GM08714 (cell line): ENCODE results near the gene PRKCA.
"Not testable (repeated sequence)": the region's sequence is repeated elsewhere in the genome, so short reads cannot be mapped to it uniquely, and the experiment has no call there.

Source experiments
- H3K4me3 ChIP-seq: fragments of 200-500 bp; sonication (Bioruptor generic); 2 replicates; pipeline ENCODE4 v1.5.1; 2014; ENCODE audit warnings: mild to moderate bottlenecking, low read length, inconsistent platforms
- ZNF274 ChIP-seq: IDR thresholded peaks from 2 replicates; pipeline ENCODE4 v1.6.1; 2012; ENCODE audit warnings: mild to moderate bottlenecking, low read depth, low read length

The PRKCA gene

DNA sequence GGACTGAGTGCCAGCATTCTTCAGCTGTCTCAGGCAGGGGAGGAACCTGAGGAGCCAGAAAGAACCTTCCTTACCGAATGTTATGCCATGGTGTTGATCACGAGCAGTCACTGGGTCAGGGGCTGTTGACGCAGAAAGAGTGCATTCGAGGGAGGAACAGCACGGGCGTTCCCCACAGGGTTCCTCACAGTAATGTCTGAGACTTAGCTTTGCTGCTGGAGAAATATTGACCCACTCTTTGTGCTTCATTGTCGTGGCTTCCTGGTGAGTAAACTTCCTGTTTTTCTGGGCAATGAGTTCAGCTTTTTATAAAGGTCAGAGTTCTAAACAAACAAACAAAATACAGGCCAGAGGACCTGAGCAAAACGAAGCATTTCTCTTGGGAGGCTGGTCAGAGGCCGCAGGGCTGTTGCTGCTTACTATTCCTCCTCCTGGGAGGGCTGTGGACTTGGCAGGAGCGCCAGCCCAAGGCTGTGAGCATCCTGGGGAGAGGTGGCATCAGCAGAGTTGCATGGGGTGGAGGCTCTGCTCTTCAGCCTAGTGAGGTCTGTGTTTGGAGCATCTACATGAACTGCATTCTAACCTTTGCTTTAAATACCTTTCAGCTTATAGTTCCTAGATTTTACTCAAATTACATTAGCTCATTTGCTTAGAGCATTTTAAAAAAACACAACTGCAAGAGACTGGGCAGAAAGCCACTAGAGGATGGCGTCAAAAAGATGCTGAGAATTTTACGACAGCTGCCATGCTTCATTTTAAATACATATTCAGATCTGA lies 389.4 kb downstream of the PRKCA start:
- no peak for TF ChIP-seq ZNF274

DNA sequence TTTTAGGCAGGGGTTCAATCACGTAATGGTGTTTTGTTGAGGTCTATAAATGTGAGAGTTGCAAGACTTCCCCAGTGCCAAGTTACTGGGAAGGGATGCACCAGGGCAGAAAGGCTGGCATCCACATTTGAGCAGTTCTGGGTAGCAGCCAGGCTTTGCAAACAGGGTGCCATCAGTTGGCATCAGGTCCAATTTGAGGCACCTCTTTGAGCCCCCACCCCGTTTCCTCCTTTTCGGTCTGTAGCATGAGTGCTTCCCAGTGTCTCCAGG lies 389.9 kb downstream of the PRKCA start:
- H3K4me3 ChIP-seq = no peak overlapping the region
- no peak for TF ChIP-seq ZNF274

More for the DNA sequence above, 389.4 kb downstream of the PRKCA start:
- no peak overlapping the region for H3K4me3 ChIP-seq

DNA sequence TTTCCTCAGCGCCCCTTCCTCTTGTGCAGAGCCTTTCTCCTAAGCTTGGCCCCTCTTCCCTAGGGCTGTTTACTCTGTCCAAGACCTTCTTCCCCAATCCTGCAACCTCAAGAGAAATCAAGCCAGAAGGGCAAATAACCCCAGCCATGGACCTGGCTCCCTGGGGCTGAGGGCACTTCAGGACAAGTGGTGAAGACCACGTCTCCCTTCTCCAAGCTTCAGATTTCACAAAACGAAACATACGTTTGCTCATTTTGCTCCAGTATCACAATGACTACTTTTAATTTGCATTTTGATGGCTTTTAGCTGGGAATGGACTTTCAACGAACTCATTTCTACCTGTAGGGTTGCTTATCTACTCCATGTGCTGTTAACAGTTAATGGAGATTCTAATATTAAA lies 392.7 kb downstream of the PRKCA start:
- TF ChIP-seq ZNF274 = no peak
- H3K4me3 ChIP-seq = no peak overlapping the region

DNA sequence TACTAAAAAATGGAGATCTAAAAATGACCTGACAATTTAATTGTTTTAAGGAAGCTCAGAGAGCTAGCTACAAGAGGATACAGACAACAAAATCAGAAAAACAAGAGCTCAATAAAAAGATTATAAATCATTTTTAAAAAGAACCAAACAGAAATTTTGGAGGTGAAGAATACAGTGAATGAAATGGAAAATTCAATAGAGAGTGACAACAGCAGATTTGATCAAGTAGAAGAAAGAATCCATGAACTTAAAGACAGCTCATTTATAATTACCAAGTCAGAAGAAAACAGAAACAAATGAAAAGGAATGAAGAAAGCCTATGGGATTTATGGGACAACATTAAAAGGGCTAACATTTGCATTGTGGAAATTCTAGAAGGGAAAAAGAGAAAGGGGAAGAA lies 395.9 kb downstream of the PRKCA start:
- no peak for TF ChIP-seq ZNF274

DNA sequence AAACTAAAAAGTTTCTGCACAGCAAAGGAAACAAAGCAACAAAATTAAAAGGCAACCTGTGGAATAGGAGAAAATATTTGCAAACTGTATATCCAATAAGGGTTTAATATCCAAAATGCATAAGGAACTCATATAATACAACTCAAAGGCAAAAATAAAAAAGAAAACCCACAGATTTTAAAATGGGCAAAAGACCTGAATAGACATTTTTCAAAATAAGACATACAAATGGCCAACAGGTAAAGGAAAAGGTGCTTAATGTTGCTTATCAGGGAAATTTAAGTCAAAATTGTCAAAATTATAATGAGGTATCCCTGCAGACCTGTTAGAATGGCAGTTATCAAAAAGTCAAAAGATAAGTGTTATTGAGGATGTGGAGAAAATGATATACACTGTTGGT lies 399.0 kb downstream of the PRKCA start:
- no peak overlapping the region for H3K4me3 ChIP-seq
- no peak for TF ChIP-seq ZNF274

More for the DNA sequence above, 395.9 kb downstream of the PRKCA start:
- H3K4me3 ChIP-seq = no peak overlapping the region

DNA sequence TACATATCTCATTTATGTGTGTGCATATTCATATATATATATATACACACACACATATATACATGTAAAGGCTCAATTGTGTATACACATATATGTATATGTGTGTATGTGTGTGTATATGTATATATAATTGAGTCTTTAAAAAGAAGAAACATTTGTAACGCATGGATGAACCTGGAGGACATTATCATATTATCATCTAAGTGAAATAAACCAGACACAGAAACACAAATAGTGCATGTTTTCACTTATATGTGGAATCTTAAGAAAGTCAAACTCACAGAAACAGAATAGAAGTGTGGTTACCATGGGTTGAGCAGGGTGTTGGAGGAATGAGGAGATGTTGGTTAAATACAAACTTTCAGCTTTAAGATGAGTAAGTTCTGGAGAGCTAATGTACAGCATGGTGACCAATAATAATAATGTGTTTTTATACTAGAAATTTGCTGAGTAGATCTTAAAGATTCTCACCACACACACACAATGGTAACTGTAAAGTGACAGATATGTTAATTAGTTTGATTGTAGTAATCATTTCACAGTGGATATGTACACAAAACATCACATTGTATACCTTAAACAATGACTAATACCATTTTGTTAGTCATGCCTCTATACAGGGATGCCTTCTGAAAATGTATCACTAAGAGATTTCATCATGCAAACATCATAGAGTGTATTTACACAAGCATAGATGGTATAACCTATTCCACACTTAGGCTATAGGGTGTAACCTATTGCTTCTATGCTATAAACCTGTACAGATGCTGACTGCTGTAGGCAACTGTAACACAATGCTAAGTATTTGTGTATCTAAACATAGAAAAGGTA lies 399.9 kb downstream of the PRKCA start:
- H3K4me3 ChIP-seq = no peak overlapping the region
- TF ChIP-seq ZNF274 = no peak

DNA sequence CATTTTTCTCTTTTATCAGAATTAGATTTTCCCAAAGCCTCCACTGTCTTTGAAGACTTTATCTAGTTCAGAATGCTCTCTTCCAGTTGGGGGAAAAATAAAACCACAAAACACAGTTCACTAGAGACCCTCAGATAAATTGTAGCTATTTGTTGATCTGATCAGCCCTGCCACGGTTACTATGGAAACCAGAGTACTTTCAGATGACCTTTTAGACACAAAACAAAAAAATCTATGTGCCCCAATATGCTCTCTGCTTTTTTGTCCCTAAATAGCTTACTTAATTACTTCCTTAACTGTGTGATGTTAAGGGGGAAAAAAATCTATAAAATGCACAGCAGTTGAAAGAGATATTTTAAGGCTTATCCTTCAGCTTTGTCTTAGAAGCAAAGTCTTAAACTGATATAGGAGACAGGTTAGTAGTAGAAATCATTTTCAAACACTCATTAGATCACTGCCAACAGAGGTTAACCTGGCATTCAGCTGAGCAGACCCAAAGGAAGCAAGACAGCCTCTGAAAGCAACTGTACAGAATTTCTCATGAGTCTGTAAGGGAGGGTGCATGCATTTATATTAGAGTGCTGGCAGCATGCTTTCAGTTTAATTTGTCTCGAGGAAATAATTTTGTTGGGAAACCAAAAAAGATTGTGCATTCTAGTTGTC lies 402.6 kb downstream of the PRKCA start:
- no peak overlapping the region; the same call in 1 of the 2 replicates for H3K4me3 ChIP-seq
- TF ChIP-seq ZNF274 = no peak

DNA sequence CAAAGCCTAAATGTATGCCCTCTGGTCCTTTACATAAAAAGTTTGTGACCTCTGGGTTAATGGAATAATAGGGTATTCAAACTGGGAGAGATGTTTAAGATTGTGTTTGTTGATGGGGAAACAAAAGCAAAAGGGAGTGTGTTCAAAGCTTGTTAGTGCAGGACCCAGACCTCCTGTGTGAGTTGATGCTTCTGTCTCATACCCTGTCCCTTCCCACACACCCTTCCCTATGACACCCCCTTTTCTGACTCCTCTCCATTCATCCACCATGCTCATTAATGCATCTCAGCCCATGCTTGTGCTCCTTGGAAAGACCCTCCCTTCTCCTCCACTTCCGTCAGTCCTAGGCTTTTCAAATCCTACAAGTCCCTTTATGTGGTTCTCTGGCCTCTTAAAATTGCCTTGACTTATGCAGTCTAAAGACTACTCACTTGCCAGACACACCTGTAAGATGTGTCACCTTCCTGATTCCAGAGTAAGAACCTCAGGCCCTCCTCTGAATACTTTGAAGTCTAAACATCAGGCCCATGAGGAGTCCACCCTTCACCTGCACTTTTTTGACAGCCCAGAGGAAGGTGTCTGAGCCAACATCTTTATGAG lies 404.5 kb downstream of the PRKCA start:
- TF ChIP-seq ZNF274 = no peak

DNA sequence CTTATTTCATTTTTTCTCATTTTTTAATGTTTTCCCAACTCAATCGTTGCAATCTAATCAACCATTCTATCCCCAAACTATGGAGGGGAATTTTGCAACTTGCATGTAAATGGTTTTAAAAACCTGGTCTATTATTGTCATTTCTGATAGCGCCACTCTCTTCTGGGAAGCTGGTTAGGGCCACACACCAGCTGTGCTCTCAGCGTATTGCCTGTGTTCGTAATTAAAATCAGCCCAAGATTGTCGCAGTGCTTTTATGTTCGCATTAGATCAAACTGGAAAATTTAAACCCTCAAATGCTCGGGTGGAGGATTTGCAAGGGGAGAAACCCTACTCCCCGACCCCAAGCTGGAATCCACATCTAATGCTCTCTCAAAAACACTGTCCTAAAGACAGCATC lies 409.0 kb downstream of the PRKCA start:
- H3K4me3 ChIP-seq = no peak overlapping the region
- TF ChIP-seq ZNF274 = no peak

More for the DNA sequence above, 404.5 kb downstream of the PRKCA start:
- no peak overlapping the region for H3K4me3 ChIP-seq

DNA sequence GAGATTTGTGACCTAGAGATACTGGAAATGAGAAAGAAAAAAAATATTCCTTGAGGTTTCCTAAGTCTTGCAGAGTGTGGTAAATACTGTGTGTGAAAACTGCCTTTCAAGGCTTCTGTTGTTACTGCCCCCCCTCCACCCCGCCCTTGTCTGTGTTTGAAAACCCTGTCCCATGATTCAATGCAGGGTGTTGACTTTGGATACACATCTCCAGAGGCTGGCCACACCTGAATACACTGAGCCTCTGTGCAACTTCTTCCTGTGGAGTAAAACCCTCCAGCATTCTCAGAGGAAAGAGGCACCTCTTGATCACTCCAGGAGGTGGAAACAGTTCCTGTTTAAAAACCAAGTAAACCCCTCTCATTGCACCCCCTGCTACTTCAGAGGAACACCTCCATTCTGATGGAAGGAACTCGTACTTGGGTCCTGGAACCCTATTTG lies 409.5 kb downstream of the PRKCA start:
- H3K4me3 ChIP-seq = no peak overlapping the region
- TF ChIP-seq ZNF274 = no peak

DNA sequence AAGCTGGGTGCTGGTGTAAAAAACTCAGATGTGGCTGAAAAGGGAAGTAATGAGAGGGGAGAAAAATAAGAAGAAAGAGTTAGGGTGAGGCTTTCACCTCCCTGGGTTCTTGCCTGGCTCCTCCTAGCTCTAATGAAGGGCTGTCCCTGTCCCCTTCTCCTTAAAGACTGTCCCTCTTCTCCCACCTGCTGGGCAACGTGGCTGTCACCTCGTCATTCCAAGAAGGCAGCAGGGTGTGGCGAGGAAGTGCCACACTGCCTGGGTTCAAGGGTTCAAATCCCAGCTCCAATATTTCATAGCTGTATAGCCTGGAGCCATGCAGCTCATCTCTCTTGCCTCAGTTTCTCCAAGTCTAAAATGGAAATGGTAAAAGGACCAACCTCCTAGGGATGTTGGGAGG lies 410.0 kb downstream of the PRKCA start:
- TF ChIP-seq ZNF274 = no peak
- no peak overlapping the region for H3K4me3 ChIP-seq

DNA sequence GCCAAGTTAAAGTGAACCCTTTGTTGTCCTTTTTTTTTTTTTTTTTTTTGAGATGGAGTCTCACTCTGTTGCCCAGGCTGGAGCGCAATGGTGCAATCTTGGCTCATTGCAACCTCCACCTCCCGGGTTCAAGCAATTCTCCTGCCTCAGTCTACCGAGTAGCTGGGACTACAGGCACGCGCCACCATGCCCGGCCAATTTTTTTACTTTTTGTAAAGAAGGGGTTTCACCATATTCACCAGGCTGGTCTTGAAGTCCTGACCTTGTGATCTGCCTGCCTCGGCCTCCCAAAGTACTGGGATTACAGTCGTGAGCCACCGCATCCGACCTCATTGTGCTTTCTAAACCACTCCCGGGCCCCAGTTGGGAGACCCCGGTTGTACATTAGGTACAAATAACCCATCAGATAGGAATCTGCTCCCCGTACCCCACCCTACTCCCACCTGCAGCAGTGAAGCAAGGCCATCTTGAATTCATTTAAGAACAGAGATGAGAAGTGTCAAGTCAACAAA lies 410.7 kb downstream of the PRKCA start:
- not testable (repeated sequence) for H3K4me3 ChIP-seq

DNA sequence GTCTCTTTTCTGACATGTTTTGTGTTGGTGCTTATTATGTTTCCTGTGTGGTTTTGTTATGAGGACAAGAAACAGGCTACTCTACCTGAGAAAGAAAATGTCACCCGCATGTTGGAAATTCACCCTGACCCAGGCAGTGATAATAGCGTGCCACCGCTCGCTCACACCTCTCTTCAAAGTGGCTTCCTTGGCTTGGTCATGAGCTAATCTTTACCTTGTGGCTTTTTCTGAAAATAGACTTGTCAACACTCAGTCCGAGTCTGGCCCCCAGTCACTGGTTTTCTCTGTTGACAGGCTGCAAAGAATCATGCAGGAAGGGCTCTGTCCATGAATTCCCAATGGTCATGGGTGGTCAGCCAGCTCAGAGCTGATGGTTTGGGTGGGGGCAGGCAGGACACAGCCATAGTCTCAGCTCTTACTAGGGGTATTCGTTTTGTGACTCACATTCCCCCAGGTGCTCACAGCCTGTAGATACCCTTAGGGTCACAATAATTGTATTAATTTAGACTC lies 411.2 kb downstream of the PRKCA start:
- H3K4me3 ChIP-seq = no peak overlapping the region
- no peak for TF ChIP-seq ZNF274
